Measurements from ENCODE around the gene CD163L1. TPM values are rescaled to one million over a fixed set of nuclear protein-coding genes. Genes with fewer than 3 reads are reported as not detected.
A peak's percentile ranks its signal among the peaks of the same experiment; 100 is the strongest.

CD163L1 gene
- total and polyA plus RNA-seq, 2 of the 8 experiments (the other 6 are each of a cell fraction or from before 2014, with no cell fraction given): 0.11 to 0.22 TPM

- H2AFZ ChIP-seq (ENCODE audit: low read length): peak overlapping the region; percentile 54
- no peak overlapping the region for H3K56ac ChIP-seq (replicated peaks; ENCODE audit: insufficient read length, low read depth, low read length)
- no peak overlapping the region for H2BK20ac ChIP-seq (ENCODE audit: low read length)
- no peak overlapping the region for H4K91ac ChIP-seq (replicated peaks; ENCODE audit: insufficient read length, low read length)
- no peak overlapping the region for H3K4me3 ChIP-seq (ENCODE audit: extremely low read depth in 1 of 4, insufficient read depth in 2 of 4, low read depth in 3 of 4, low read length in 4 of 4)
- H2BK5ac ChIP-seq (ENCODE audit: low read depth, low read length): no peak overlapping the region
- H2AK5ac ChIP-seq (ENCODE audit: low read depth, low read length): no peak overlapping the region
- H3K4ac ChIP-seq (replicated peaks; ENCODE audit: insufficient read length, low read depth, low read length): no peak overlapping the region
- POLR2A ChIA-PET (ENCODE audit: partially characterized antibody): no interaction called here
- no peak overlapping the region for H2BK120ac ChIP-seq (replicated peaks; ENCODE audit: low read depth, low read length)
- no peak overlapping the region for H3K23ac ChIP-seq (ENCODE audit: insufficient read length)
- FAIRE-seq: peak; percentile 19
- WGBS, 2 experiments (ENCODE audit: extremely low coverage in 1 of 2, insufficient coverage in 1 of 2, insufficient read length in 1 of 2, insufficient replicate concordance in 2 of 2, low coverage in 1 of 2, low lambda C conversion rate in 2 of 2, missing lambda C conversion rate in 1 of 2): 89% methylated on average over 7 of the region's 7 CpGs; no CpG with 5 or more reads in 1 of the 2 experiments
- no peaks in the 10 kb centered on the region for H3K4me1 ChIP-seq (replicated peaks in 1 of 4; ENCODE audit: control insufficient read depth in 3 of 4, insufficient read depth in 4 of 4, low read length in 3 of 4)
- no peaks in the 10 kb centered on the region for H4K20me1 ChIP-seq (replicated peaks in 1 of 2; ENCODE audit: control insufficient read depth in 1 of 2, insufficient read depth in 2 of 2, low read length in 2 of 2)
- no peaks in the 10 kb centered on the region for H3K36me3 ChIP-seq (ENCODE audit: control insufficient read depth in 2 of 4, insufficient read depth in 4 of 4, low read length in 3 of 4)
- H3K79me2 ChIP-seq (ENCODE audit: control insufficient read depth in 1 of 2, insufficient read depth in 2 of 2, low read length in 2 of 2): no peaks in the 10 kb centered on the region
- no peak overlapping the region for H3K18ac ChIP-seq (ENCODE audit: extremely low read depth, low read length)
- no peak overlapping the region for H4K8ac ChIP-seq (ENCODE audit: extremely low read depth, insufficient read depth, low read length)
- H4K5ac ChIP-seq (ENCODE audit: insufficient read length, low read depth, low read length): no peak overlapping the region
- H3K9ac ChIP-seq (replicated peaks in 1 of 4; ENCODE audit: extremely low read depth in 1 of 4, low read depth in 3 of 4, low read length in 3 of 4): no peak overlapping the region
- no peaks in the 10 kb centered on the region for H3K27me3 ChIP-seq (replicated peaks in 1 of 4; ENCODE audit: control insufficient read depth in 3 of 4, extremely low read depth in 1 of 4, insufficient read depth in 3 of 4, low read length in 3 of 4)
- H3K23me2 ChIP-seq (ENCODE audit: low read depth, low read length): no peaks in the 10 kb centered on the region
- H3K4me2 ChIP-seq (ENCODE audit: insufficient read depth in 1 of 2, low read depth in 2 of 2, low read length in 2 of 2): no peak overlapping the region
- no peaks in the 10 kb centered on the region for H3K9me3 ChIP-seq (ENCODE audit: insufficient read depth in 2 of 2, low read depth in 1 of 2, low read length in 1 of 2)
- DNase-seq (ENCODE audit: low read depth in 1 of 2, low spot score in 2 of 2): no peak
- H3K27ac ChIP-seq (ENCODE audit: low read depth, low read length): no peak overlapping the region
- H2BK12ac ChIP-seq (ENCODE audit: low read depth, low read length): no peak overlapping the region
- no peaks in the 10 kb centered on the region for H3K79me1 ChIP-seq (ENCODE audit: low read depth, low read length)
- no peak overlapping the region for H2BK15ac ChIP-seq (ENCODE audit: low read length)
- no peak overlapping the region for H3K14ac ChIP-seq (ENCODE audit: insufficient read length)
- CTCF ChIA-PET (ENCODE audit: partially characterized antibody): interaction anchor here (0.7 kb wide), 1 partner anchor 53 kb away, joined by 3 read pairs; no protein-coding TSS in a partner anchor
- no peak for TF ChIP-seq KDM1A (IDR thresholded peaks at IDR 0.05; ENCODE audit: borderline replicate concordance, low read length)
- TF ChIP-seq BCL11A (IDR thresholded peaks at IDR 0.05; ENCODE audit: low read depth in 2 of 2, low read length in 2 of 2): no peak
- TF ChIP-seq CHD1 (IDR thresholded peaks at IDR 0.05; ENCODE audit: low read depth, low read length): no peak
- no peak for TF ChIP-seq MAFK (IDR thresholded peaks at IDR 0.05; ENCODE audit: low read depth, low read length)
- no peak for TF ChIP-seq SUZ12 (IDR thresholded peaks at IDR 0.05; ENCODE audit: low read length)
- no peak for TF ChIP-seq CBX5 (IDR thresholded peaks at IDR 0.05; ENCODE audit: low read depth, low read length)
- TF ChIP-seq JUN (IDR thresholded peaks at IDR 0.05; ENCODE audit: low read depth, low read length): no peak
- no peak for TF ChIP-seq SP1 (IDR thresholded peaks at IDR 0.05; ENCODE audit: low read depth, low read length)
- TF ChIP-seq RNF2 (IDR thresholded peaks at IDR 0.05; ENCODE audit: borderline replicate concordance, low read depth, low read length, missing control alignments, poor library complexity, severe bottlenecking): no peak
- TF ChIP-seq EP300 (IDR thresholded peaks at IDR 0.05; ENCODE audit: borderline replicate concordance in 1 of 2, low read depth in 2 of 2, low read length in 2 of 2): no peak
- TF ChIP-seq NRF1 (IDR thresholded peaks at IDR 0.05; ENCODE audit: low read depth, low read length): no peak
- TF ChIP-seq SIRT6 (IDR thresholded peaks at IDR 0.05; ENCODE audit: low read length): no peak
- no peak for TF ChIP-seq SP4 (IDR thresholded peaks at IDR 0.05; ENCODE audit: low read length)
- no peak for TF ChIP-seq PHF8 (conservative IDR thresholded peaks at IDR 0.05; ENCODE audit: low read depth, low read length)
- no peak for TF ChIP-seq SIN3A (conservative IDR thresholded peaks at IDR 0.05 in 1 of 2, IDR thresholded peaks at IDR 0.05 in 1 of 2; ENCODE audit: low read depth in 1 of 2, low read length in 2 of 2)
Measured at GRCh38 chr12:7403466-7403865, 40.5 kb downstream of the CD163L1 start.
